Stomach (tissue), 9 donors: ENCODE data around the gene PHACTR3. TPM values are rescaled to one million over a fixed set of nuclear protein-coding genes. Genes with fewer than 3 reads are reported as not detected.

ENCODE experiments used
- DNase-seq, 2 donors: peaks; one replicate each; pipeline versions ENCODE4 v3.0.0 to v3.0.0-alpha.2; 2013 to 2019
- H3K27ac ChIP-seq, 5 donors: fragments of 200-600 bp in 4 of 5; sonication (generic) in 4 of 5; one replicate each; pipeline ENCODE4 v1.5.1; 2013 to 2019; ENCODE audit warnings: mild to moderate bottlenecking in 1 of 5, moderate library complexity in 1 of 5
- H3K27me3 ChIP-seq, 3 donors: fragments of 200-600 bp; sonication (generic); one replicate each; pipeline ENCODE4 v1.5.1; 2017 to 2019; ENCODE audit warnings: mixed run types in 1 of 3
- H3K36me3 ChIP-seq, 4 donors: fragments of 200-600 bp; sonication (generic); 1 replicate in 3 of 4; 2 replicates in 1 of 4; pipeline ENCODE4 v1.5.1; 2016 to 2019
- H3K4me1 ChIP-seq, 4 donors: fragments of 200-600 bp; sonication (generic); one replicate each; pipeline ENCODE4 v1.5.1; 2016 to 2019
- H3K4me3 ChIP-seq, 4 donors: fragments of 200-600 bp; sonication (generic) in 3 of 4; one replicate each; pipeline ENCODE4 v1.5.1; 2016 to 2019; ENCODE audit warnings: mild to moderate bottlenecking in 1 of 4
- H3K9me3 ChIP-seq, 4 donors: fragments of 200-600 bp; sonication (generic); one replicate each; pipeline ENCODE4 v1.5.1; 2016 to 2019
- EP300 ChIP-seq: sonication (generic); formaldehyde crosslinking; IDR thresholded peaks from one replicate; pipeline ENCODE4 v1.6.1; 2017; ENCODE audit warnings: antibody characterized with exemption
- POLR2A ChIP-seq, 4 donors: fragments of 450-650 bp; IDR thresholded peaks; one replicate each; pipeline ENCODE4 v1.6.1; 2016; ENCODE audit warnings: antibody characterized with exemption in 4 of 4, control low read depth in 2 of 4, mild to moderate bottlenecking in 1 of 4, moderate library complexity in 1 of 4
- POLR2AphosphoS5 ChIP-seq, 3 donors: sonication (generic); formaldehyde crosslinking; IDR thresholded peaks; one replicate each; pipeline ENCODE4 v1.6.1; 2016; ENCODE audit warnings: antibody characterized with exemption in 3 of 3
- WGBS, 5 donors: extraction: QIAGEN DNeasy Blood & Tissue Kit in 3 of 5; methylation state at CpG; one replicate each; pipeline versions ENCODE4 v1.1.5 to v1.1.7; 2013 to 2018; 5-methylcytosine and 5-hydroxymethylcytosine counted together
- intact Hi-C: fragments of 100-400 bp; cut with DNase I; formaldehyde crosslinking; loops from one replicate; pipeline ENCODE4 v1.15.1; 2023; ENCODE audit warnings: low total_unique reads
- polyA plus RNA-seq, 3 donors: library from polyadenylated mRNA; stranded (reverse); fragments of 200-250 nt; gene quantifications; one replicate each; pipeline ENCODE4 v1.2.3, GENCODE V29; 2013
- total RNA-seq, 5 donors: library from RNA; depleted of rRNA; stranded (reverse); fragments of >200 nt; gene quantifications; one replicate each; pipeline versions ENCODE4 v1.1.0 to v1.2.3, GENCODE V29; 2014 to 2016
- TF ChIP-seq, protein P1 (sequence below), 7 experiments: fragments of 450-650 bp in 4 of 7; fragments of 200-600 bp in 3 of 7; sonication (generic) in 3 of 7; IDR thresholded peaks; one replicate each; pipeline ENCODE4 v1.5.1; 2016 to 2019; ENCODE audit warnings: antibody characterized with exemption in 7 of 7, control low read depth in 2 of 7, mild to moderate bottlenecking in 1 of 7
- donor health status: healthy with polysubstance abuse.
- donor health status: Bipolar disorder and iron deficiency.
- donor health status: healthy.

The PHACTR3 gene
- total and polyA plus RNA-seq, 8 donors: 0.55 to 3.7 (median 3.2) TPM; not detected in 3

- no peaks in the 10 kb centered on the region for H3K9me3 ChIP-seq
- DNase-seq: no peak
- 70 to 74% (median 73%) methylated on average over 3 of the region's 3 CpGs for WGBS, 5 donors
- intact Hi-C loops: no loop called here
- H3K27ac ChIP-seq: no peak overlapping the region
- no peak for TF ChIP-seq EP300
- TF ChIP-seq POLR2AphosphoS5 (IDR thresholded peaks at IDR 0.05): no peak
- no peak for TF ChIP-seq POLR2A (IDR thresholded peaks at IDR 0.05)
- TF ChIP-seq, protein P1, sequence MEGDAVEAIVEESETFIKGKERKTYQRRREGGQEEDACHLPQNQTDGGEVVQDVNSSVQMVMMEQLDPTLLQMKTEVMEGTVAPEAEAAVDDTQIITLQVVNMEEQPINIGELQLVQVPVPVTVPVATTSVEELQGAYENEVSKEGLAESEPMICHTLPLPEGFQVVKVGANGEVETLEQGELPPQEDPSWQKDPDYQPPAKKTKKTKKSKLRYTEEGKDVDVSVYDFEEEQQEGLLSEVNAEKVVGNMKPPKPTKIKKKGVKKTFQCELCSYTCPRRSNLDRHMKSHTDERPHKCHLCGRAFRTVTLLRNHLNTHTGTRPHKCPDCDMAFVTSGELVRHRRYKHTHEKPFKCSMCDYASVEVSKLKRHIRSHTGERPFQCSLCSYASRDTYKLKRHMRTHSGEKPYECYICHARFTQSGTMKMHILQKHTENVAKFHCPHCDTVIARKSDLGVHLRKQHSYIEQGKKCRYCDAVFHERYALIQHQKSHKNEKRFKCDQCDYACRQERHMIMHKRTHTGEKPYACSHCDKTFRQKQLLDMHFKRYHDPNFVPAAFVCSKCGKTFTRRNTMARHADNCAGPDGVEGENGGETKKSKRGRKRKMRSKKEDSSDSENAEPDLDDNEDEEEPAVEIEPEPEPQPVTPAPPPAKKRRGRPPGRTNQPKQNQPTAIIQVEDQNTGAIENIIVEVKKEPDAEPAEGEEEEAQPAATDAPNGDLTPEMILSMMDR (IDR thresholded peaks at IDR 0.05): no peak
- H3K27me3 ChIP-seq: peaks cover 0 to 37% (median 0%) of the 10 kb centered on the region in 3 donors
- H3K4me1 ChIP-seq: no peaks in the 10 kb centered on the region
- no peak overlapping the region for H3K4me3 ChIP-seq
- no peaks in the 10 kb centered on the region for H3K36me3 ChIP-seq
Observed at GRCh38 chr20:59667131-59667530, 62.8 kb downstream of the PHACTR3 start.

DNA sequence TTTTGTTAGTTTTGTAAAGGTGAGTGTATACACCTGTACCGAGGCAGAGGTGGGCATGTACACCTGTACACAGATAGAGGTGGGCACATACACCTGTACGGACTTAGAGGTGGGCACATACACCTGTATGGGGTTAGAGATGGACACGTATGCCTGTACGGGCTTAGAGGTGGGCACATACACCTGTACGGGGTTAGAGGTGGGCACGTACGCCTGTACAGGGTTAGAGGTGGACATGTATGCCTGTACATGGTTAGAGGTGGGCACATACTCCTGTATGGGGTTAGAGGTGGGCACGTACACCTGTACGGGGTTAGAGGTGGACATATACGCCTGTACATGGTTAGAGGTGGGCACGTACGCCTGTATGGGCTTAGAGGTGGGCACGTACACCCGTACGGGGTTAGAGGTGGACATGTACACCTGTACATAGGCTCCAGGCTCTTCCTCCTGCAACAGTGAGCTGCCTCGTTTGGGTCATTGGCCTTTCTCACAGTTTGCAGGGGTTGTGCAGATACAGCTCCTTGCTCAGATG lies 63.7 kb downstream of the PHACTR3 start:
- WGBS, 5 donors: 82 to 89% (median 85%) methylated on average over 16 of the region's 16 CpGs
- TF ChIP-seq POLR2A (IDR thresholded peaks at IDR 0.05) (no peak), EP300 (no peak), POLR2AphosphoS5 (IDR thresholded peaks at IDR 0.05) (no peak)
- TF ChIP-seq, protein P1 (IDR thresholded peaks at IDR 0.05): no peak
- no peak overlapping the region for H3K4me3 ChIP-seq
- no peak overlapping the region for H3K27ac ChIP-seq
- H3K36me3 ChIP-seq: no peaks in the 10 kb centered on the region
- peaks cover 0 to 28% (median 0%) of the 10 kb centered on the region in 3 donors for H3K27me3 ChIP-seq
- no peak for DNase-seq
- intact Hi-C loops: no loop called here
- no peaks in the 10 kb centered on the region for H3K4me1 ChIP-seq
- H3K9me3 ChIP-seq: no peaks in the 10 kb centered on the region

- Histone ChIP-seq H3K4me3 (no peak overlapping the region), H3K9me3 (no peaks in the 10 kb centered on the region), H3K36me3 (no peaks in the 10 kb centered on the region), H3K4me1 (no peaks in the 10 kb centered on the region), H3K27me3 (peaks cover 0 to 21% (median 0%) of the 10 kb centered on the region in 3 donors), H3K27ac (no peak overlapping the region)
- intact Hi-C loops: no loop called here
- WGBS, 5 donors: 77 to 91% (median 82%) methylated on average over 11 of the region's 11 CpGs
- TF ChIP-seq POLR2A (IDR thresholded peaks at IDR 0.05) (no peak), POLR2AphosphoS5 (IDR thresholded peaks at IDR 0.05) (no peak), EP300 (no peak)
- TF ChIP-seq, protein P1 (IDR thresholded peaks at IDR 0.05): no peak
- DNase-seq: no peak
Observed at GRCh38 chr20:59668926-59669850, 64.8 kb downstream of the PHACTR3 start.

DNA sequence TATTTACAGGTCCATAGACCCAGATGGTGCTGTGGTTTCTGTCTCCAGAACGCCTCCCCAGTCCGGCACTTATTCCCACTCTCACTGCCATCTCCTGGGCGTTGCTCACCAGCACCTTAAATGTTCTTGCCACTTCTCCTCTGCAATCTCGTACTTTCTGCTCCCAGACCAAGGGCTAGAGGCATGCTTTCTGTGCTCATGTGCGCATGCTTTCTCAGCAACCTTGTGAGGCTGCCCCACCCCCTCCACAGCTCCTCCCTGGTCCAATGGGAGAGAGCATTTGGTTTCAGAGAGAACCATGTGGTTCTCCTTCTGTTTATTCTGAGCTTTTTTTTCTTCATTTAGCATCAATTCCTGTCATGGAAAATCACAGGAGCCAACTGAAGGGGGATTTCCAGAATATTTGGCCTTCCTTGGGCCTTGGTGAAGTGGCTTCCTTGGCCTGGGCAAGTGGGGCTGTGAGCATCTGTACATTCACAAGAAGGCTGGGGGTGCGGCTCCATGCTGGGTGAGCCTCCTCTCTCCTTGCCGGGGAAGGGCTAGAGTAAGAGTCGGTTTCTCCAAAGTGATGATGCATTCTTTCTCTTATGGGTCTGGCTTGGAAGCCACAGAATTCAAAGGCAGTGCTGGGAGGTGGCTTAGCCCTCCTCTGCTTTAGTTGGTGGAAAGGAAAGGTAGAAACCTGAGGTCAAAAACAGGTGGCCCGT lies 66.6 kb downstream of the PHACTR3 start:
- WGBS, 5 donors: 60 to 68% (median 66%) methylated on average over 9 of the region's 9 CpGs

More for the DNA sequence above, 66.6 kb downstream of the PHACTR3 start:
- no peak overlapping the region for H3K4me3 ChIP-seq
- TF ChIP-seq EP300 (no peak), POLR2AphosphoS5 (IDR thresholded peaks at IDR 0.05) (no peak), POLR2A (IDR thresholded peaks at IDR 0.05) (no peak)
- TF ChIP-seq, protein P1 (IDR thresholded peaks at IDR 0.05): no peak
- no peaks in the 10 kb centered on the region for H3K4me1 ChIP-seq
- H3K27ac ChIP-seq: no peak overlapping the region
- no peaks in the 10 kb centered on the region for H3K9me3 ChIP-seq
- peak in 1 of 2 donors; percentile 16 for DNase-seq
- intact Hi-C loops: no loop called here
- no peaks in the 10 kb centered on the region for H3K36me3 ChIP-seq
- peaks cover 0 to 19% (median 0%) of the 10 kb centered on the region in 3 donors for H3K27me3 ChIP-seq
